Osteoblast (primary cell): ENCODE data around the gene LMF2. TPM values are rescaled to one million over a fixed set of nuclear protein-coding genes. Genes with fewer than 3 reads are reported as not detected.
"Not testable (repeated sequence)": the region's sequence is repeated elsewhere in the genome, so short reads cannot be mapped to it uniquely, and the experiment has no call there.

Source experiments
- DNase-seq: peaks from one replicate; pipeline ENCODE4 v3.0.0; 2011; ENCODE audit warnings: low spot score, mixed read lengths; ENCODE audit not compliant: insufficient read length; ENCODE audit errors: missing footprints
- H2AFZ ChIP-seq: 2 replicates; pipeline ENCODE4 v1.6.0; 2011; ENCODE audit warnings: mild to moderate bottlenecking, low read length
- H3K27ac ChIP-seq: 2 replicates; pipeline ENCODE4 v1.5.1; 2011; ENCODE audit warnings: mild to moderate bottlenecking, low read depth, low read length, moderate library complexity
- H3K27me3 ChIP-seq: 2 replicates; pipeline ENCODE4 v1.6.0; 2012; ENCODE audit warnings: mild to moderate bottlenecking, control low read depth, inconsistent platforms, low read length, moderate library complexity; ENCODE audit not compliant: insufficient read depth
- H3K36me3 ChIP-seq: 2 replicates; pipeline ENCODE4 v1.5.1; 2011; ENCODE audit warnings: mild to moderate bottlenecking, low read length, control low read depth, moderate library complexity; ENCODE audit not compliant: insufficient read depth
- H3K4me1 ChIP-seq: 2 replicates; pipeline ENCODE4 v1.5.1; 2011; ENCODE audit warnings: mild to moderate bottlenecking, low read length, control low read depth, moderate library complexity; ENCODE audit not compliant: insufficient read depth
- H3K4me2 ChIP-seq: 2 replicates; pipeline ENCODE4 v1.6.0; 2011; ENCODE audit warnings: mild to moderate bottlenecking, low read length; ENCODE audit not compliant: insufficient read depth
- H3K4me3 ChIP-seq: fragments of 200-600 bp; sonication (generic); 3 replicates; pipeline ENCODE4 v1.5.1; 2012; ENCODE audit warnings: mild to moderate bottlenecking, low read length, inconsistent platforms; ENCODE audit not compliant: insufficient read depth
- H3K79me2 ChIP-seq: 2 replicates; pipeline ENCODE4 v1.6.0; 2012; ENCODE audit warnings: mild to moderate bottlenecking, low read length, control low read depth, inconsistent platforms; ENCODE audit not compliant: insufficient read depth
- H3K9me3 ChIP-seq: 2 replicates; pipeline ENCODE4 v1.5.1; 2011; ENCODE audit warnings: low read depth, low read length, control low read depth
- H4K20me1 ChIP-seq: 2 replicates; pipeline ENCODE4 v1.6.0; 2012; ENCODE audit warnings: mild to moderate bottlenecking, low read length, control low read depth; ENCODE audit not compliant: insufficient read depth
- CTCF ChIP-seq: IDR thresholded peaks from 2 replicates; pipeline ENCODE4 v1.5.1; 2011; ENCODE audit warnings: mild to moderate bottlenecking, low read depth, low read length, moderate library complexity; ENCODE audit errors: extremely low read depth
- total RNA-seq: library from RNA; depleted of rRNA; stranded (reverse); fragments of >200 nt; gene quantifications from 2 replicates; pipeline ENCODE4 v1.2.3, GENCODE V29; 2012

Gene LMF2
- total RNA-seq, 1 donor = 56.8 TPM

GRCh38 chr22:50535113-50535512 is 27.6 kb upstream of the LMF2 start:
- Histone ChIP-seq H3K4me2 (no peak overlapping the region), H3K79me2 (no peaks in the 10 kb centered on the region), H3K36me3 (no peaks in the 10 kb centered on the region), H2AFZ (no peak overlapping the region), H3K9me3 (no peaks in the 10 kb centered on the region), H3K27ac (no peak overlapping the region), H3K27me3 (no peaks in the 10 kb centered on the region), H3K4me1 (peaks cover 34% of the 10 kb centered on the region), H3K4me3 (no peak overlapping the region), H4K20me1 (no peaks in the 10 kb centered on the region)
- no peak for TF ChIP-seq CTCF
- no peak for DNase-seq

DNA sequence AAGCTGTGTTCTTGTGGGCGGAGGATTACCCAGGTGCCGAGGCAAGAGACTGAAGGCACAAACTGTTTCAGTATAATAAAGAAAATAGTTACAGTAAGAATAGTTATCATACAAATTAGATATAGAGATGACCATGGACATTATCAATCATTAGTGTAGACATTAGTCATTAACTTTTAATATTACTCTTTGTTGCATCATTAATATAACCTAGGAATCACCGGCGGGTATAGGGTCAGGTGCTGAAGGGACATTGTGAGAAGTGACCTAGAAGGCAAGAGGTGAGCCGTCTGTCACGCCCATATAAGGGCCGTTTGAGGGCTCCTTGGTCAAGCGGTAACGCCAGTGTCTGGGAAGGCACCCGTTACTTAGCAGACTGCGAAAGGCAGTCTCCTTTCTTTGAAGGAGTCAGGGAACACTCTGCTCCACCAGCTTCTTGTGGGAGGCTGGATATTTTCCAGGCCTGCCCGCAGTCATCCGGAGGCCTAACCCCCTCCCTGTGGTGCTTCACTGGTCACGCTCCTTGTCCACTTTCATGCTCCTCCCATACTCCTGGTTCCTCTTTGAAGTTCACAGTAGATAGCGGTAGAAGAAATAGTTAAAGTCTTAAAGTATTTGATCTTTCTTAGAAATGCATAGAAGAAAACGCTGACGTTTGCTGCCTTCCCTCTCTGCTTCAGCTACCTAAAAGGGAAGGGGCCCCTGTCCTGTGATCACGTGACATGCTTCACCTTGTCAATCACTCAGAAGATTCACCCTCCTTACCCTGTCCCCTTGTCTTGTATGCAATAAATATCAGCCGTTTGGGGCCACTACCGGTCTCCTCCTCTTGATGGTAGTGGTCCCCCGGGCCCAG is 26.6 kb upstream of the LMF2 start:
- H3K4me1 ChIP-seq = peaks cover 26% of the 10 kb centered on the region
- not testable (repeated sequence) for H3K9me3 ChIP-seq, H3K36me3 ChIP-seq, H3K27me3 ChIP-seq, H3K4me3 ChIP-seq, H4K20me1 ChIP-seq, H3K27ac ChIP-seq, H3K79me2 ChIP-seq
- H2AFZ ChIP-seq = peak overlapping the region; percentile 22
- peak overlapping the region; percentile 18 for H3K4me2 ChIP-seq
- peak; percentile 5 for DNase-seq

DNA sequence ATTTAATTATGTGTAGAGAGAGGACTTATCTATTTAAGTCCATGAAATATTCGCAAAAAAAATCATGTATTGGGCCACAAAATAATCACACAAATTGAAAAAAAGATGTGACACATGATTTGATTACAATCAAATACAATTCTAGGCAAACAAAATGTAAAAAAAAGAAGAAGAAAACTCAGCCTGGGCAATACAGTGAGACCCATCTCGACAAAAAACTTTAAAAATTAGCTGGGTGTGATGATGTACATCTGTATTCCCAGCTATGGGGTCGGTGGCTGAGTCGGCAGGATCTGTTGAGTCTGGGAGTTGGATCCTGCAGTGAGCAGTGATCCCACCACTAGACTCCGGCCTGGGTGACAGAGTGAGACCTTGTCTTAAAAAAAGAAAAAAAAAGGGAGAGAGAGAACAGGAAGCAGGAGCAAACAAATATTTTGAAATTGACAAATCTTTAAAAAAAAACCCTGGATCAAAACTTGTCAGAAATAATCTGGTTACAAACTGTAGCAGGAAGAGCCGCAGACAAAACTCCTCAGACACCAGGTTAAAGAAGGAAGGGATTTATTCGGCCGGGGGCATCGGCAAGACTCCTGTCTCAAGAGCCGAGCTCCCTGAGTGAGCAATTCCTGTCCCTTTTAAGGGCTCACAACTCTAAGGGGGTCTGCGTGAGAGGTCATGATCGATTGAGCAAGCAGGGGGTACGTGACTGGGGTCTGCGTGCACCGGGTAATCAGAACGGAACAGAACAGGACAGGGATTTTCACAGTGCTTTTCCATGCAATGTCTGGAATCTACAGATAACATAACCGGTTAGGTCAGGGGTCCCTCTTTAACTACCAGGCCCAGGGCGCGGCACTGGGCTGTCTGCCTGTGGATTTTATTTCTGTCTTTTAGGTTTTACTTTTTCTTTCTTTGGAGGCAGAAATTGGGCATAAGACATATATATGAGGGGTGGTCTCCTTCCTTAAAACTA is 25.6 kb upstream of the LMF2 start:
- Histone ChIP-seq H3K4me2 (no peak overlapping the region), H4K20me1 (peaks cover 6% of the 10 kb centered on the region), H3K36me3 (no peaks in the 10 kb centered on the region), H3K4me1 (peaks cover 19% of the 10 kb centered on the region), H3K9me3 (no peaks in the 10 kb centered on the region), H3K27me3 (no peaks in the 10 kb centered on the region), H3K79me2 (no peaks in the 10 kb centered on the region), H3K4me3 (no peak overlapping the region), H2AFZ (no peak overlapping the region), H3K27ac (peak overlapping the region; percentile 15)
- peak; percentile 36 for DNase-seq
- no peak for TF ChIP-seq CTCF

GRCh38 chr22:50531962-50532674 is 24.6 kb upstream of the LMF2 start:
- peak overlapping the region; percentile 33 for H3K27ac ChIP-seq
- peak overlapping the region; percentile 29 for H2AFZ ChIP-seq
- H3K27me3 ChIP-seq = no peaks in the 10 kb centered on the region
- H3K9me3 ChIP-seq = no peaks in the 10 kb centered on the region
- H3K4me1 ChIP-seq = peaks cover 20% of the 10 kb centered on the region
- peak overlapping the region; percentile 91 for H3K4me2 ChIP-seq
- no peaks in the 10 kb centered on the region for H3K79me2 ChIP-seq
- TF ChIP-seq CTCF = no peak
- H4K20me1 ChIP-seq = peaks cover 6% of the 10 kb centered on the region
- H3K36me3 ChIP-seq = no peaks in the 10 kb centered on the region
- peak; percentile 97 for DNase-seq
- peak overlapping the region; percentile 74 for H3K4me3 ChIP-seq
